Fibroblast of lung (primary cell): ENCODE results near the gene NEK5.

Experiments
- EZH2 ChIP-seq: IDR thresholded peaks from 2 replicates; pipeline ENCODE4 v1.5.1; 2012; ENCODE audit warnings: low read length, control low read depth, mild to moderate bottlenecking; ENCODE audit errors: missing control alignments
- TF ChIP-seq, protein P1 (sequence below), 2 donors: IDR thresholded peaks in 1 of 2; conservative IDR thresholded peaks in 1 of 2; 1 replicate in 1 of 2; 2 replicates in 1 of 2; pipeline ENCODE4 v1.5.1; 2011 to 2012; ENCODE audit warnings: low read length in 2 of 2, control low read depth in 1 of 2, inconsistent platforms in 1 of 2, low read depth in 1 of 2, mild to moderate bottlenecking in 1 of 2

DNA sequence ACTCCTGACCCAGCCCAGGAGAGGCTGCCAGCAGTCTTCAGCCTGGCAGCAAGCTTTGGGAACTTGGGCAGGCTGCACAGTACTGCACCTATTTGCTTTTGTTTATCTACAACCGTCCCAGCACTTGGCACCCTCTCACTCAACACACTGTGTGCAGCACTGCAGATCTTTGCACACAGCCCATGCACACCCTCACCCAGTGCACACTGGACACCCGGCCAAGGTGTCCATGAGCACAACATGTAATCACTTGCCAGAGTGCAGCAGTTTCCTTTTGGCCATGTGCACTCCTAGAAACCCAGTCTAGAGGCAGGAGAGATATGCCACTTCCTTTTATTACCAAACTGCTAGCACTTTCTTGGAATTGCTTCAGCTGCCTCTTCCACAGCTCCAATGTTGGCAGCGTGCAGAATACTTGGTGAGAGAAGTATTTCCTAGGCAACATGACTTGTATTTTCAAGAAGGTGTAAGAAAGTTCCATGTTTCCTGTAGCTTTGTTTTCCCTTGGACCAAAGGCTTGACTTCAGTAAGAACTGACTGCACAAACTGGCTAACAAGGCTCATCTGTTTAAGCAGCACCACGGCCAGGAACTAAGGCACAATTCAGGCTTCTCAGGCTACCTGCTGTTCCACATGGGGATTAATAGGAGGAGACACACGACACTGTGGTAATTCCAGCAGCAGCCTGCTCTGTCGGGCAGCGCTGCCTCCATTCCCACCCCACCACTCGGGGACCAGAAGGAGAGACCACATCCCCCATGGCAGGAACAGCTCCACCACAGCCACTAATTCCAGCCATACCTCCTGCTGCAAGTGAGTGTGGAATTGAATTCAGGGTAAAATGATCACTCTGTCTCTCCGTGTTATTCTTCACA lies 133.0 kb downstream of the NEK5 start:
- TF ChIP-seq EZH2, result no peak
- TF ChIP-seq, protein P1, sequence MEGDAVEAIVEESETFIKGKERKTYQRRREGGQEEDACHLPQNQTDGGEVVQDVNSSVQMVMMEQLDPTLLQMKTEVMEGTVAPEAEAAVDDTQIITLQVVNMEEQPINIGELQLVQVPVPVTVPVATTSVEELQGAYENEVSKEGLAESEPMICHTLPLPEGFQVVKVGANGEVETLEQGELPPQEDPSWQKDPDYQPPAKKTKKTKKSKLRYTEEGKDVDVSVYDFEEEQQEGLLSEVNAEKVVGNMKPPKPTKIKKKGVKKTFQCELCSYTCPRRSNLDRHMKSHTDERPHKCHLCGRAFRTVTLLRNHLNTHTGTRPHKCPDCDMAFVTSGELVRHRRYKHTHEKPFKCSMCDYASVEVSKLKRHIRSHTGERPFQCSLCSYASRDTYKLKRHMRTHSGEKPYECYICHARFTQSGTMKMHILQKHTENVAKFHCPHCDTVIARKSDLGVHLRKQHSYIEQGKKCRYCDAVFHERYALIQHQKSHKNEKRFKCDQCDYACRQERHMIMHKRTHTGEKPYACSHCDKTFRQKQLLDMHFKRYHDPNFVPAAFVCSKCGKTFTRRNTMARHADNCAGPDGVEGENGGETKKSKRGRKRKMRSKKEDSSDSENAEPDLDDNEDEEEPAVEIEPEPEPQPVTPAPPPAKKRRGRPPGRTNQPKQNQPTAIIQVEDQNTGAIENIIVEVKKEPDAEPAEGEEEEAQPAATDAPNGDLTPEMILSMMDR (conservative IDR thresholded peaks at IDR 0.05 in 1 of 2, IDR thresholded peaks at IDR 0.05 in 1 of 2; ENCODE audit: low read depth in 1 of 2, low read length in 2 of 2), result no peak
